ENCODE results near the gene NCOA3.

The NCOA3 gene

GRCh38 chr20:47544852-47545251, 43.2 kb downstream of the NCOA3 start:
- Histone ChIP-seq H3K27me3 (ENCODE audit: control insufficient read depth, low read length) (no peaks in the 10 kb centered on the region), H3K4me2 (ENCODE audit: low read length) (no peak overlapping the region), H3K36me3 (ENCODE audit: control insufficient read depth, low read length) (peaks cover 68% of the 10 kb centered on the region), H4K20me1 (ENCODE audit: control insufficient read depth, insufficient read depth, low read depth, low read length) (peaks cover 40% of the 10 kb centered on the region), H3K27ac (ENCODE audit: low read depth, low read length) (no peak overlapping the region), H3K9me2 (replicated peaks; ENCODE audit: control insufficient read depth, low read length) (no peaks in the 10 kb centered on the region), H3K79me2 (ENCODE audit: control insufficient read depth, low read length) (peaks cover 98% of the 10 kb centered on the region), H3K4me1 (ENCODE audit: control insufficient read depth, low read length) (peaks cover 73% of the 10 kb centered on the region), H3F3A (ENCODE audit: control insufficient read depth, insufficient read depth) (peaks cover 32% of the 10 kb centered on the region), H3K4me3 (ENCODE audit: low read length) (no peak overlapping the region), H3K9me3 (ENCODE audit: control insufficient read depth, insufficient read depth, low read length) (no peaks in the 10 kb centered on the region)
- TF ChIP-seq, protein P1, sequence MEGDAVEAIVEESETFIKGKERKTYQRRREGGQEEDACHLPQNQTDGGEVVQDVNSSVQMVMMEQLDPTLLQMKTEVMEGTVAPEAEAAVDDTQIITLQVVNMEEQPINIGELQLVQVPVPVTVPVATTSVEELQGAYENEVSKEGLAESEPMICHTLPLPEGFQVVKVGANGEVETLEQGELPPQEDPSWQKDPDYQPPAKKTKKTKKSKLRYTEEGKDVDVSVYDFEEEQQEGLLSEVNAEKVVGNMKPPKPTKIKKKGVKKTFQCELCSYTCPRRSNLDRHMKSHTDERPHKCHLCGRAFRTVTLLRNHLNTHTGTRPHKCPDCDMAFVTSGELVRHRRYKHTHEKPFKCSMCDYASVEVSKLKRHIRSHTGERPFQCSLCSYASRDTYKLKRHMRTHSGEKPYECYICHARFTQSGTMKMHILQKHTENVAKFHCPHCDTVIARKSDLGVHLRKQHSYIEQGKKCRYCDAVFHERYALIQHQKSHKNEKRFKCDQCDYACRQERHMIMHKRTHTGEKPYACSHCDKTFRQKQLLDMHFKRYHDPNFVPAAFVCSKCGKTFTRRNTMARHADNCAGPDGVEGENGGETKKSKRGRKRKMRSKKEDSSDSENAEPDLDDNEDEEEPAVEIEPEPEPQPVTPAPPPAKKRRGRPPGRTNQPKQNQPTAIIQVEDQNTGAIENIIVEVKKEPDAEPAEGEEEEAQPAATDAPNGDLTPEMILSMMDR (IDR thresholded peaks at IDR 0.05; ENCODE audit: low read depth, low read length, poor library complexity, severe bottlenecking) = no peak
- no peak for TF ChIP-seq EZH2phosphoT487 (IDR thresholded peaks at IDR 0.05; ENCODE audit: borderline replicate concordance, low read length)

- Histone ChIP-seq H3F3A (ENCODE audit: control insufficient read depth, insufficient read depth) (peaks cover 27% of the 10 kb centered on the region), H3K9me2 (replicated peaks; ENCODE audit: control insufficient read depth, low read length) (no peaks in the 10 kb centered on the region), H3K27me3 (ENCODE audit: control insufficient read depth, low read length) (no peaks in the 10 kb centered on the region), H3K79me2 (ENCODE audit: control insufficient read depth, low read length) (peaks cover 98% of the 10 kb centered on the region), H3K4me1 (ENCODE audit: control insufficient read depth, low read length) (peaks cover 68% of the 10 kb centered on the region), H3K4me3 (ENCODE audit: low read length) (no peak overlapping the region), H4K20me1 (ENCODE audit: control insufficient read depth, insufficient read depth, low read depth, low read length) (peaks cover 35% of the 10 kb centered on the region), H3K4me2 (ENCODE audit: low read length) (no peak overlapping the region), H3K36me3 (ENCODE audit: control insufficient read depth, low read length) (peaks cover 66% of the 10 kb centered on the region), H3K27ac (ENCODE audit: low read depth, low read length) (no peak overlapping the region), H3K9me3 (ENCODE audit: control insufficient read depth, insufficient read depth, low read length) (no peaks in the 10 kb centered on the region)
- TF ChIP-seq, protein P1 (IDR thresholded peaks at IDR 0.05; ENCODE audit: low read depth, low read length, poor library complexity, severe bottlenecking) = no peak
- TF ChIP-seq EZH2phosphoT487 (IDR thresholded peaks at IDR 0.05; ENCODE audit: borderline replicate concordance, low read length) = no peak
These were observed 43.8 kb downstream of the NCOA3 start for GRCh38 chr20:47545499-47545898.

DNA sequence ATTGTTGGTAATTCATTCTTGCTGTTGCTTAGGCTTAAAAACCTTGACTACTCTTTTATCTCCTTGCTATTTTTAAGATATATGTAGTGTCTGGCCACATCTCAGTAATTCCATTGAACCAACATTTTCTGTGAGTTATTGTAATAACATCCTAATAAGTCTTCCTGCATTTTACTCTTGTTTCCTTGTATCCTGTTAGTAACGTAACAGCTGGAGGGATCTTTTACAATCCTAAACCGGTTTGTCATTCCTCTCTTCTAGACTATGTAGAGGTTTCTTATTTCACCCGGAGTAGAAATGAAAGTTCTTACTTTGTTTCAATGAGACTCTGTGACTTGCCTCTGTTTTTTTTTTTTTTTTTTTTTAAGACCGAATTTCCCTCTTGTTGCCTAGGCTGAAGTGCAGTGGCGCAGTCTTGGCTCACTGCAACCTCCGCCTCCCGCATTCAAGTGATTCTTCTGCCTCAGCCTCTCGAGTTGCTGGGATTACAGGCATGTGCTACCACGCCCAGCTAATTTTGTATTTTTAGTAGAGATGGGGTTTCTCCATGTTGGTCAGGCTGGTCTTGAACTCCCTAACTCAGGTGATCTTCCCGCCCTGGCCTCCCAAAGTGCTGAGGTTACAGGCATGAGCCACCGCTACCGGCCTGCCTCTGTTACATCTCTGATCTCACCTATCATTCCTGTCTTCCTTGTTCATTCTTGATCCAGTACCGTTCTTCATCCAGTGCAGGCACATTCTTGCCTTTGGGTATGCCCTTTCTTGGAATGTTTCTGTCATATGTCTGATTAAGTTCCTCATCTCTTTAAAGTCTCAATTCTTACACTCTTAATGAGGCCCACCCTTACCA, 44.7 kb downstream of the NCOA3 start:
- TF ChIP-seq EZH2phosphoT487 (IDR thresholded peaks at IDR 0.05; ENCODE audit: borderline replicate concordance, low read length) = no peak
- TF ChIP-seq, protein P1 (IDR thresholded peaks at IDR 0.05; ENCODE audit: low read depth, low read length, poor library complexity, severe bottlenecking) = no peak
- H3K4me1 ChIP-seq (ENCODE audit: control insufficient read depth, low read length) = peaks cover 67% of the 10 kb centered on the region
- H3K4me2 ChIP-seq (ENCODE audit: low read length) = no peak overlapping the region
- no peaks in the 10 kb centered on the region for H3K9me3 ChIP-seq (ENCODE audit: control insufficient read depth, insufficient read depth, low read length)
- H3K4me3 ChIP-seq (ENCODE audit: low read length) = no peak overlapping the region
- peaks cover 73% of the 10 kb centered on the region for H3K36me3 ChIP-seq (ENCODE audit: control insufficient read depth, low read length)
- no peaks in the 10 kb centered on the region for H3K27me3 ChIP-seq (ENCODE audit: control insufficient read depth, low read length)
- no peaks in the 10 kb centered on the region for H3K9me2 ChIP-seq (replicated peaks; ENCODE audit: control insufficient read depth, low read length)
- peaks cover 99% of the 10 kb centered on the region for H3K79me2 ChIP-seq (ENCODE audit: control insufficient read depth, low read length)
- no peak overlapping the region for H3K27ac ChIP-seq (ENCODE audit: low read depth, low read length)
- H3F3A ChIP-seq (ENCODE audit: control insufficient read depth, insufficient read depth) = peaks cover 33% of the 10 kb centered on the region
- H4K20me1 ChIP-seq (ENCODE audit: control insufficient read depth, insufficient read depth, low read depth, low read length) = peaks cover 33% of the 10 kb centered on the region
